ENCODE measurements around the gene SCD5. TPM values are rescaled to one million over a fixed set of nuclear protein-coding genes. Genes with fewer than 3 reads are reported as not detected.

Gene SCD5
- total RNA-seq, 1 experiment from 2014 or later = 24.2 TPM

- in situ Hi-C loops (cut with HindIII; ENCODE audit: low pct_unique_long_range_greater_than_20kb, low sequenced_read_pairs) = no loop called here
- DNase-seq (ENCODE audit: low read depth, low spot score) = no peak
Measured at GRCh38 chr4:82780170-82780751, 18.3 kb downstream of the SCD5 start.

DNA sequence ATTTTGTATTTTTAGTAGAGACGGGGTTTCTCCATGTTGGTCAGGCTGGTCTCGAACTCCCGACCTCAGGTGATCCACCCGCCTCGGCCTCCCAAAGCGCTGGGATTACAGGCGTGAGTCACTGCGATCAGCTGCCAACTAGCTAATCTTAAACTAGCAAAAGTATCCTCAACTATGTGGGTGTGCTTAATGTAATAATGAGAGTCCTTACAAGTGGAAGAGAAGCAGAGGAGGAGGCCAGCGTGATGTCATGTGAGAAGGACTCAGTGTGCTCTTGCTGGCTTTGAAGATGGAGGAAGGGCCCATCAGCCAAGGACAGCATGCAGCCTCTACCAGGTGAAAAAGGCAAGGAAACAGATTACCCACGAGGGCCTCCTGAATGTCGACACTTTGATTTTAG is 19.6 kb downstream of the SCD5 start:
- in situ Hi-C loops (cut with HindIII; ENCODE audit: low pct_unique_long_range_greater_than_20kb, low sequenced_read_pairs) = no loop called here
- no peak for DNase-seq (ENCODE audit: low read depth, low spot score)

GRCh38 chr4:82777857-82778525 is 20.6 kb downstream of the SCD5 start:
- in situ Hi-C loops (cut with HindIII; ENCODE audit: low pct_unique_long_range_greater_than_20kb, low sequenced_read_pairs) = no loop called here
- DNase-seq (ENCODE audit: low read depth, low spot score) = no peak

DNA sequence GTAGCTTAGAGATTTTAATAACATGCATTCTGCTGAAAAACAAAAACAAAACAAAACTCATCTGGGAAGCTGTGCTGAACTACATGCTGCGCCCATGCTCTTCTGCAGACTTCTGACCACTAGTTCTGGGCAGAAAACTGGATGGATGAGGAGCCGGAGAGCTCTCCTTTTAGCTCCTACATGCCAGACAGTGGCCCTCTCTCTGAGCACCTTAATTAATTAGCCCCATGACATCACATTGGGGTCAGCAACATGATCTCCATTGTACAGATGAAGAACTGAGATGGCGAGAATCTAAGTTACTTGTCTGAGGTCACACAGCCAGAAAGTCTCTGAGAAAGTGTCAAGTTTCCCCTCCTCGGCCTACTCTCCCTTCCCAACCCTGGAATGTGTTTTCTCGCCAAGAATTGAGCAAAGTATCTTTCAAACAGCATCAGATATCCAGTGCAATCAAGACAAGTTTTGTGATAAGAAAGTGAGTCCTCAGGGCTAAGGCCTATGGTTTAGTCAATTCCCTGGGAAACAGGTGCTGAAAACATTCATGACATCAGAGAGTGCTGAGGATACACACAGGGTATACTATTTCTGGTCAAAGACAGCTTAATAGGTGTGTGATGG is 21.6 kb downstream of the SCD5 start:
- in situ Hi-C loops (cut with HindIII; ENCODE audit: low pct_unique_long_range_greater_than_20kb, low sequenced_read_pairs) = no loop called here
- no peak for DNase-seq (ENCODE audit: low read depth, low spot score)

DNA sequence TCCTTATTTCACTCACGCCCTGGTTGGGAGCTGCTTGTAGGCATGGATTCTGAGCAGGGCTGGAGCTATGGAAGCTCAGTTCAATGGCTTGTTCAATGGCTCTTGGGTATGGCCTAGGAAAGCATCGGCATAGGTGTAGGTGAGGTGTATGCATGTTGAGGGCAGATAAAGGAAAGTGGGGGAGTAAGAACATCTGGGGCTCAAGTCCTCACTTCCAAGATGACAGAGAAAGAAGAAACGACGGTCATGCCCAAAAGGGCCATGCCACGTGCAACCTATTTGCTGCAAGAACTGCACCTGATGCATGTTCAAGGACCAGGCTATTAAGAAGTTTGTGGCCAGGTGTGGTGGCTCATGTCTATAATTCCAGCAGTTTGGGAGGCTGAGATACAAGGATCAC is 23.4 kb downstream of the SCD5 start:
- in situ Hi-C loops (cut with HindIII; ENCODE audit: low pct_unique_long_range_greater_than_20kb, low sequenced_read_pairs) = no loop called here
- DNase-seq (ENCODE audit: low read depth, low spot score) = no peak

DNA sequence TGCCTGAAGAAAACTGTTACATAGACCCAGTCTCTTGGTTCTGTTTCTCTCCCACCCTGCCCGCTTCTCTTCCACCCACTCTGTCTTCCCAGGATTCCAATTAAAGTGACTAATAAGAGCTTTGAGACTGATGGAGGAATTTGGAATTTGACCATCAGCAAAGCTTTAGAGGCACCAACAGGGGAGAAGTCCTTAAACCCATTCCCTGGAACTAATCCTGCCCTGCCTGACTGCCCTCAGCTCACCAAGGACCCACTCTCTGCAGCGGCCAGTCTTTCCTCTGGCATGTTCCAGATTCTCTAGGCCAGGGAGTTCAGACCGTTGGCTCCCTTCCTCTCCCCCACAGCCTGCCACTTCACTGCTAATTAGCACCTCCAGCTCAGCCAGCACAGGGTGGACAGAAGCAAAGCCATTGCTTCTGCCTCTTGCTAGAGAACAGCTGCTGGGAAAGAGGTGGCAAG is 23.9 kb downstream of the SCD5 start:
- in situ Hi-C loops (cut with HindIII; ENCODE audit: low pct_unique_long_range_greater_than_20kb, low sequenced_read_pairs) = no loop called here

DNA sequence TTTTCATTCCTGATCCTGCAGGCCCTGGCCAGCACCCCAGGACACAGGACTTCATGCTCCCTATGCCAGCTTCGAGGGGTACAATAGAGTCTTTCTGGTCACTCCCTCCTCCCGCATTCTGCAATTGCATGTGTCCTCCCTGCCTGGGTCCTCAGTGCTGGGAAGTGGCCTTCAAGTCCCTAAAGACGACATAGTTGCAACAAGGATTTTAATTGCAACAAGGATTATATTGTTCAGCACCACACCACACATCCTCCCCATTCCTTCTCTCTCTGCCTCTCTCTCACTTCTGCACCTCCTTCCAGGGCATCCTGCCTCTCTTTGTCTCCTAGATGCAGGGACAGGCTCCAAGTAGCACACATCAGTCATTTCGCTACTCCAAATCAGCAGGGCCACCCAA is 25.5 kb downstream of the SCD5 start:
- in situ Hi-C loops (cut with HindIII; ENCODE audit: low pct_unique_long_range_greater_than_20kb, low sequenced_read_pairs) = no loop called here
- no peak for DNase-seq (ENCODE audit: low read depth, low spot score)

More for the DNA sequence above, 23.9 kb downstream of the SCD5 start:
- no peak for DNase-seq (ENCODE audit: low read depth, low spot score)

DNA sequence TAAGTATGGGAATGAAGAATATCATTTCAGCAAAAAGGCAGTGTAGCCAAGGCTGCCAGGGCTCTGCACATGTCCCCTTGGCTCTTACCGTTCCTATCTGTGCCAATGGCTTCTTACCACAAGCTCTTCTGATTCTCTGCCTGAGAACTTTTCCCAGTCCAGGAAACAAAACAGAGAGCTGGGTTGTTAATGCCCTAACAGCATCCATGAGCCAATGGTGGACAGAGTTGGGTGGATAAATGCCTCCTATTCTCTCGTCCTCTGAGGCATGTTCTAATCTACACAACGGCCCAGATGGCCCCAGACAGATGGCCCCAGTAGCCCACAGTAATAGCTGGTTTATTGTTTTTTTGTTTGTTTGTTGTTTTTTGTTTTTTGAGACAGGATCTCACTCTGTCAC is 28.0 kb downstream of the SCD5 start:
- in situ Hi-C loops (cut with HindIII; ENCODE audit: low pct_unique_long_range_greater_than_20kb, low sequenced_read_pairs) = no loop called here
- no peak for DNase-seq (ENCODE audit: low read depth, low spot score)

GRCh38 chr4:82765134-82765533 is 33.5 kb downstream of the SCD5 start:
- in situ Hi-C loops (cut with HindIII; ENCODE audit: low pct_unique_long_range_greater_than_20kb, low sequenced_read_pairs) = no loop called here
- DNase-seq (ENCODE audit: low read depth, low spot score) = no peak

DNA sequence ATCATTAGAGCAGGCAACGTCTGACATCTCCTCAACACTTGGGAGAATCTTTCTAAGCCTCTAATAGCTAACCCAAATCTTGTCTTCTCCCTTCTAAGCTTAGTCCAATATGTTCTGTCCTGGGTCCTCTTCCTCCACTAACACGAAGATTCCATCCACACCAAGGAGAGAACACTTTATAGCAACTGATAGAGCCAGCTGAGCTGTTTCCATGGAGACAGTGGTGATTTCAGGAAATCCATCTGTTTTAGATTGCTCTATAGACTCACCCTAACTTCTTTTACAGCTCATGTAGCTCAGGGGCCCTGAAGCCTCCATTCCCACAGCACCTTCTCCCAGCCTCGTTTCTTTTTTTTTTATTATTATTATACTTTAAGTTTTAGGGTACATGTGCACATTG is 37.4 kb downstream of the SCD5 start:
- in situ Hi-C loops (cut with HindIII; ENCODE audit: low pct_unique_long_range_greater_than_20kb, low sequenced_read_pairs) = no loop called here
- no peak for DNase-seq (ENCODE audit: low read depth, low spot score)

GRCh38 chr4:82758701-82759685 is 39.6 kb downstream of the SCD5 start:
- in situ Hi-C loops (cut with HindIII; ENCODE audit: low pct_unique_long_range_greater_than_20kb, low sequenced_read_pairs) = no loop called here

DNA sequence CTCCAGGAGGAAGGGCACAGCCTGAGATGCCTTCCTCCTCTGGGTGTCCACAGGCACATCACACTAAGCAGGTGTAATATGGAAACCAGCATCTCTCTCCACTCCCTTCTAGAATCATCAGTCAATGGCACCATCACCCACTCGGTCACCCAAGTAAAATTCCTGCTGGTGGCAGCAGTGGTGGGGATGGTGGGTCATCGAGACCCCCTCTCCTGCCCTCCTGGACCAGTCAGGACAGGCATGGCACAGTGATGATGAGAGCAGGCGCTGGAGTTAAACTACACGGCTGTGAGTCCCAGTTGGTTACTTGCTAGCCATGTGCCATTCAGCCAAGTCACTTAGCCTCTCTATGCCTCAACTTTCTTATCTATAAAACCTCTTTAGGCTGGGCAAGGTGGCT is 42.5 kb downstream of the SCD5 start:
- no peak for DNase-seq (ENCODE audit: low read depth, low spot score)
- in situ Hi-C loops (cut with HindIII; ENCODE audit: low pct_unique_long_range_greater_than_20kb, low sequenced_read_pairs) = no loop called here

More at GRCh38 chr4:82758701-82759685, 39.6 kb downstream of the SCD5 start:
- no peak for DNase-seq (ENCODE audit: low read depth, low spot score)

DNA sequence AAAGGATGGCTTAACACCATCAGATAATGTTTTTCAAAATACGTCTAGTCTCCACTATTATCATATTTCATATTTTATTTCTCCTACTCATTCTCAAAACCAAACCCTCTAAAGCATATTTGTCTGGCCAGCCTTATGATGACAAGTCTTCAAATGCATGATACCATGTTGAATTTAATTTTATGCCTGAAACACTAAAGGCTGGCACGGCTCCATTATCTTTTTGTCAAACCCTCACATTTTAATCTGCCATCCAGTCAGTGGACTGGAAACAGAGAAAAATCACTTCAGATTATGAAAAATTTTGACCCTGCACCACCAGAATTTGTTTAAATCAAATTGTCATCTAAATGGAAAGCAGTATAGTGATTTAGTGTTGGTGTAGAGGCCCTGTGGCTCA is 42.9 kb downstream of the SCD5 start:
- DNase-seq (ENCODE audit: low read depth, low spot score) = no peak
- in situ Hi-C loops (cut with HindIII; ENCODE audit: low pct_unique_long_range_greater_than_20kb, low sequenced_read_pairs) = no loop called here

DNA sequence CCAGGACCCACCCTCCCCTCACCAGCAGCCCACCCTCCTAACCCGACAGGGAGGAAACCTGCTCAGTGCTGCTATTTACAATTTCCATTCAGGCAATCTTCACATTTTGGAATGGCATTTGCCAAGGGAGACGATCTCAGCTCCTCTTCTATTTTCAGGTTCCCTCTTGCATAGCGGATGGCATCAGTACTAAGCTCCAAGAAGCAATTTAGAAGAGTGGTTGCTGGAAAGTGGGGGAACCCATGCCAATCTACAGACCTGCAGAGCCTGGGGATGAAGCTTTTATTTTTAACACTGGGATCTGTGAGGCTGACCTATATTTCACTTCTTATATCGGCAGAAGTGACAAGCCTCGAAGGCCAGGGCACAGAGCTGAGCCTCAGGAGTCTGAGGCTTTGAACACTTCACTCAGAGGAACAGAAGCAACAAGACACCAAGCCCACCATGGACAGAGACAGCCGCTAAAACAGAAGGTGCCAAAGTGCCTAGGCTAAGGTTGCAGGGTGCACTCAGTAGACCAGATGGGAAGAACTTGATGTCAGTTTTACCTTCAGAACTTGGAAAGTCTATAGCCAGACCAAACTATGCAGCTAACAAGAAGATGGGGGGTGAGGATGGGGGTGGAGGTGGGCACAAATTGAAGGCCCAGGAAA is 44.0 kb downstream of the SCD5 start:
- in situ Hi-C loops (cut with HindIII; ENCODE audit: low pct_unique_long_range_greater_than_20kb, low sequenced_read_pairs) = no loop called here
- no peak for DNase-seq (ENCODE audit: low read depth, low spot score)

DNA sequence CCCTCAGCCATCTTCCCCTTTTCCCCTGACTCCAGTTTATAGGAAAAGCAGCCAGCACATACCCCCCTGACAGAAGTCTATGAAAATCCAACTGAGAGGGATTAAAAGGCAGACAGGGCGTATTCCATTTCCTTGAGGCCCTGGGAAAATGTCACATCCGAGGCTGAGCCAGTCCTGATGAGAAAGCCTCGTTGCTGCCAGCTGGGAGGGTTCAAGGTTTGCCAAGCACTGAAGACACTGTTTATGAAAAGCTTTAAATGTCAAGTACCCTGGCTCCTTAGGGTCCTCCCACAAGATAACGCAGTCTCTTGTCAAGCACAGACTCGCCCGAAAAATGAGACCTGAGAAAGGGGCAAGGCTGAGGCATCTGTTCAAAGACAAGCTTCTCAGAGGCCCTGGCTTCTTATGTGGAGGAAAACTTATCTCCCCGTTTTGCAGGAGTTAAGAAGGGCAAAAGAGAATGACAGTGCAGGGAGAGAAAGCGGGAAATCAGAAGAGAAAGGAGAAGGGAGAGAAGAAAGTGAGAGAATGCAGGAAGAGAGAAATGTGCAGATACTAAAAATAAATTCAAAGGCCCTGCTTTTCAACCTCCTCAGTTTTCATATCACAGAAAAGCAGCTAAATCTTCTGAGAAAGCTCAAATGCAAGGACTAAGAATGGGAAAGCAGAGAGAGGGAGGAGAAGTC is 44.7 kb downstream of the SCD5 start:
- no peak for DNase-seq (ENCODE audit: low read depth, low spot score)
- in situ Hi-C loops (cut with HindIII; ENCODE audit: low pct_unique_long_range_greater_than_20kb, low sequenced_read_pairs) = no loop called here

DNA sequence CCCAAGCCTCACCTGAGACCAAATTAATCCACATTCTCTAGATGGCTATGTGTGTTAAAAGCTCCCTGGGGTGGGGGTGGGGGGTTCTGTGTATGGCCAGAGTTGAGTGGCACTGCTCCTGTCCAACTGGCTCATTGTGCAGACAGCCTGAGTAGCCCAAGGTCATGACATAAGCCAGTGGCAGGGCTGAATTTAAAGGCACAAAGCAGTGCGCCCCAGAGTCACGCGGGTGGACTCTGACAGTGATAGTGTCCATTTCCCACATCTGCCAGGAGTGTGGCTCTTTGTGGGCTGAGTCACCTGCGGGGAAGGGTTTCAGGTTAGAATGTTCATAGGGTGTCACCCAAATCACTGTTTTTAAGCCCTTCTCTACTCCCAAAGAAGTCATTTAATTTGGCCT is 45.4 kb downstream of the SCD5 start:
- in situ Hi-C loops (cut with HindIII; ENCODE audit: low pct_unique_long_range_greater_than_20kb, low sequenced_read_pairs) = no loop called here

GRCh38 chr4:82748810-82749470 is 49.7 kb downstream of the SCD5 start:
- in situ Hi-C loops (cut with HindIII; ENCODE audit: low pct_unique_long_range_greater_than_20kb, low sequenced_read_pairs) = no loop called here
- no peak for DNase-seq (ENCODE audit: low read depth, low spot score)

More for the DNA sequence above, 45.4 kb downstream of the SCD5 start:
- DNase-seq (ENCODE audit: low read depth, low spot score) = no peak
